ENCODE results near the gene BLMH. TPM values are rescaled to one million over a fixed set of nuclear protein-coding genes. Genes with fewer than 3 reads are reported as not detected.

Gene BLMH
- 38.0 and 40.3 TPM in 2 replicates for total RNA-seq

DNA sequence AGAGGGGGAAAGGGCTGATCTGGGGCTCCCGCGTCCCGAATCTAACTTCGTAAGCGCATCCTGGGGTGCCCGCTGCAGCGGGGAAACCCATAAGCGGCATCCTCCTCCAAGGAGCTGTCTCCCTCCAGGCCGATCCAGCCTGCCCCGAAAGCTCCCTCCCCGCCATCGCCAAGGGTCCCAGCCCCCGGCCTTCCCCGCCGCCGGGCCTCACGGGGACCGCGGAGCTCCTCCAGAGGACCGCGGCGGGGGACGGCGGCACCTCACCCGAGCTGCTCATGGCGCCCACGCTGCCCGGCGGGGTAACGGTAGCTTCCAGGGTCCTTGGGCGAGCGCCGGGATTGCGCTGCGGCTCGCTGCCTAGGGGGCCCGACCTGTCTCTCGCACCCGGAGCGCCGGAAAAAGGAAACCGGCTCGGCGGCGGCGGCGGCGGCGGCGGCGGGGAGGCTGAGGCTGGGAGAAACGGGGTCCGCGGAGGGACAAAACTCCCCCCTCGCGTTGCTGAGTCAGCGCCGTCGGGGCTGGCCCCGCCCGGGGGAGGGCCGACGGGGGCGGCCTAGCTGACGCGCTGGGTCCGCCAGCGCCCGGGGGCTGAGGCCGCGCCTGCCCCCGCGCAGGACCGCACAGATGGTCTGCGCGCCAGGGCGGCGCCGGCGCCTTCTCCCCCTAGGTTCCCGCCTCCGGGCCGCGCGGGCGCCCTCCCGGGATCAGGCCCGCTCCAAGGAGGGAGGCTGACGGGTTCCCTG, at the start of gene BLMH:
Gene BLMH (minus strand): TSS at position 402 of the 743 bp plus-strand sequence. CDS start 125 bp downstream, at position 277.
- no peak for TF ChIP-seq CTCF (IDR thresholded peaks at IDR 0.05)
- POLR2A ChIA-PET: interaction anchor here (1.5 kb wide), 1 partner anchor 40 kb away, joined by 5 read pairs; no protein-coding TSS in a partner anchor
- Mint-ChIP-seq H3K27me3 (no peaks in the 10 kb centered on the region), H3K4me3 (peak within 1 kb of the TSS; percentile 91), H3K4me1 (peaks cover 12% of the 10 kb centered on the region), H3K9me3 (no peaks in the 10 kb centered on the region), H3K27ac (peak within 1 kb of the TSS; percentile 51), H3K36me3 (ENCODE audit: low read depth) (peaks cover 15% of the 10 kb centered on the region)
- ATAC-seq (ENCODE audit: low read depth): peak; percentile 97
- peak; percentile 74 for DNase-seq
- CTCF ChIA-PET: interaction anchor here (0.9 to 1.5 kb wide), 5 partner anchors 45 to 197 kb away, joined by 3 to 6 read pairs (median 5); no protein-coding TSS in a partner anchor
- intact Hi-C loops (cut with micrococcal nuclease): loop anchor here (1.0 to 5.0 kb wide), 5 partner anchors 45 to 531 kb away; partner anchors contain the start of genes CPD, CRLF3, GOSR1 and NSRP1

GRCh38 chr17:30340801-30341356, 49.1 kb upstream of the BLMH start:
- POLR2A ChIA-PET: no interaction called here
- intact Hi-C loops (cut with micrococcal nuclease): loop anchor here (1.0 to 5.0 kb wide), 4 partner anchors 36 to 876 kb away; partner anchors contain the start of gene CPD
- H3K27me3 Mint-ChIP-seq: peaks cover 2% of the 10 kb centered on the region
- ATAC-seq (ENCODE audit: low read depth): no peak
- H3K4me3 Mint-ChIP-seq: no peak overlapping the region
- H3K9me3 Mint-ChIP-seq: no peaks in the 10 kb centered on the region
- CTCF ChIA-PET: interaction anchor here (0.5 to 11.3 kb wide), 7 partner anchors 23 to 1033 kb away, joined by 3 to 172 read pairs (median 3); no protein-coding TSS in a partner anchor
- no peak overlapping the region for H3K27ac Mint-ChIP-seq
- H3K4me1 Mint-ChIP-seq: peaks cover 8% of the 10 kb centered on the region
- no peak for TF ChIP-seq CTCF (IDR thresholded peaks at IDR 0.05)
- H3K36me3 Mint-ChIP-seq (ENCODE audit: low read depth): no peaks in the 10 kb centered on the region
- no peak for DNase-seq

- Mint-ChIP-seq H3K4me3 (no peak overlapping the region), H3K27ac (no peak overlapping the region), H3K9me3 (no peaks in the 10 kb centered on the region), H3K27me3 (peaks cover 2% of the 10 kb centered on the region), H3K36me3 (ENCODE audit: low read depth) (no peaks in the 10 kb centered on the region), H3K4me1 (peaks cover 8% of the 10 kb centered on the region)
- intact Hi-C loops (cut with micrococcal nuclease): no loop called here
- CTCF ChIA-PET: interaction anchor here (1.2 to 11.3 kb wide), 7 partner anchors 11 to 878 kb away, joined by 3 to 172 read pairs (median 8); partner anchors contain the start of gene GOSR1
- TF ChIP-seq CTCF (IDR thresholded peaks at IDR 0.05): no peak
- ATAC-seq (ENCODE audit: low read depth): no peak
- POLR2A ChIA-PET: no interaction called here
- no peak for DNase-seq
Observed at GRCh38 chr17:30339086-30339485, 47.3 kb upstream of the BLMH start.

GRCh38 chr17:30337393-30337999, 45.8 kb upstream of the BLMH start:
- H3K4me1 Mint-ChIP-seq: peaks cover 11% of the 10 kb centered on the region
- no peaks in the 10 kb centered on the region for H3K9me3 Mint-ChIP-seq
- no peak overlapping the region for H3K27ac Mint-ChIP-seq
- ChIA-PET POLR2A (interaction anchor here (0.7 to 1.2 kb wide), 2 partner anchors 222 to 232 kb away, joined by 3 read pairs; no protein-coding TSS in a partner anchor), CTCF (interaction anchor here (1.4 to 11.3 kb wide), 6 partner anchors 8 to 233 kb away, joined by 4 to 172 read pairs (median 8); partner anchors contain the start of gene GOSR1)
- no peaks in the 10 kb centered on the region for H3K36me3 Mint-ChIP-seq (ENCODE audit: low read depth)
- peaks cover 2% of the 10 kb centered on the region for H3K27me3 Mint-ChIP-seq
- no peak for ATAC-seq (ENCODE audit: low read depth)
- no peak overlapping the region for H3K4me3 Mint-ChIP-seq
- DNase-seq: no peak
- TF ChIP-seq CTCF (IDR thresholded peaks at IDR 0.05): no peak
- intact Hi-C loops (cut with micrococcal nuclease): loop anchor here (2.0 kb wide), 1 partner anchor 45 kb away; no protein-coding TSS in a partner anchor

Data from activated B cell treated with CpG ODN at 0.5 μM for 24 hours (primary cell).